SIG-M5 treated with dmso at 0.1 percent for 504 hours (cell line): ENCODE measurements around the gene SF3A1.

Source experiments
- DNase-seq: peaks from one replicate; lab custom pipeline; 2025; ENCODE audit not compliant: unreplicated experiment; lab: John Stamatoyannopoulos, UW

SF3A1 gene

GRCh38 chr22:30289141-30289979, 67.3 kb downstream of the SF3A1 start, which contains the start of gene CASTOR1:
Gene CASTOR1 (minus strand): TSS chr22:30289505. CDS start chr22:30289497, 8 bp downstream.
- peak; percentile 94 for DNase-seq

- no peak for DNase-seq
Observed at GRCh38 chr22:30288419-30289140, 68.1 kb downstream of the SF3A1 start.

- peak; percentile 74 for DNase-seq
Observed at GRCh38 chr22:30287648-30288418, 68.9 kb downstream of the SF3A1 start.

DNA sequence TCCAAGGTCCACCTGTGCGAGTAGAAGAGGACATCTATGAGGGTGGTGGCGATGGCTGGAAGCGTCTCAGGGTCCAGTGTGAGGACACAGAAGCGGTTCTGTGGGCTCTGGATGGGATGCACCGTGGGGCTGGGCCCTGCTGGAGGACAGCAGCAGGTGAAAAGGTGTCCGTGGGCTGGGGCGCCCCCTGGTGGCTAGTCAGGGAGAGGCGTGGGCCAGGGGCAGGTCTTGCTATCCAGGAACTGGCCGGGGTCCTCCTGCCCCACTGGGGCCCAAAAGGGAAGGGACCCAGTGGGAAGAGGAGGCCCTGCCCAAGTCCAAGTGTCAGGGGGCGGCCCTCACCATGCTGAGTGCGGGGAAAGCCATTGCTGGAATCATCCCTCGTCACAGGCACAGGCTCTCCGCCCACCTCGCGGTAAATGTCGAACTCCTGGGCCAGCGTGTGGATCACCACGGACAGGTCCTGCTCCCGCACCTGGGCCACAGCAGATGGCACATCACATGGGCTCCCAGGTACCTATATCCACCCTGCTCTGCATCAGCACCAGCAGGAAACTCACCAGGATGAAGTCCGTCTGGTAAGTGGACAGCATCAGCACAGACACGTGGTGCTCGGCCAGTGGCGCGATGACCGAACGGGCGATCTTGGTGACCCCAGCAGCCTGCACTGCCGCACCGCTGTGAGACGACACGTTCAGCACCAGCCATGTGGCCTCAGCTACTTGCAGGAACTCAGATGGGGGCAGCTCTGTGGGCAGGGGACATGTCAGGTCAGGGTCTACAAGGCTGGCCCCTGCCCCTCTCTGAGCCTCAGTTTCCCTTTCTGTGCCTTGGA, 69.7 kb downstream of the SF3A1 start:
- DNase-seq = peak; percentile 7

DNA sequence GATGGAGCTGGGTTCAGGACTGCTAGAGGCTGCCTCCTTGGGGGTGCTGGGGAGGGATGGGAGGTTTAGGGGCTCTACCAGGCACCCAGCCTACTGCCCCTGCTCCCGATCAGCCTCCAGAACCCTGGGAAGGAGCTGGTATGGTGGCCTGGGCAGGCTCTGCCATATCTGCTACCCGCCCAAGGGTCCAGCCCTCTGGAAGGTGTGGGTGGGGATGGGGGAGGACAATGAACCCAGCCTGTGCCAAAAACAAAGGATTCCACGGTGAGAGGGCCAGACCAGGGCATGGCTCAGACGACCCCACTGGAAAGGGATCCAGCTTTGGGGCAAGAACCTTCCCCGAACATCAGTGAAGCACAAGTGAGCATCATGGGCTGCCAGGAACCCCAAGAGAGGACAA, 70.4 kb downstream of the SF3A1 start:
- no peak for DNase-seq

DNA sequence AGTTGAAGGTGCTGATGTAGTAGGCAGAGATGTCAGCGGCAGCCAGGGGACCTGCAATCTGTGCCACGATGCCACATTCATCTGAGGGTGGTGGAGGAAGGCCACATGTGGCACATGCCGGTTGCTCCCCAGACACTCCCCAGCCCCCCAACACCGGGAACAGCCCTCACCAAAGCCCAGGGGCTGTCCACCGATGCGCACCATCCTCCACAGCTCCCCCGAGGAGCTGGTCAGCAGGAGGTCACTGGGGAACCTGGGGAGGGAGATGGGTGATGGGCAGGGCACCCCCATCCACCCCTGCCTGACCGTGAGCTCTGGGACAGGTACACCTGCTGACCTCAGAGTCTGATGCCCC, 70.9 kb downstream of the SF3A1 start:
- no peak for DNase-seq

- no peak for DNase-seq
Observed at GRCh38 chr22:30285176-30285845, 71.4 kb downstream of the SF3A1 start.

DNA sequence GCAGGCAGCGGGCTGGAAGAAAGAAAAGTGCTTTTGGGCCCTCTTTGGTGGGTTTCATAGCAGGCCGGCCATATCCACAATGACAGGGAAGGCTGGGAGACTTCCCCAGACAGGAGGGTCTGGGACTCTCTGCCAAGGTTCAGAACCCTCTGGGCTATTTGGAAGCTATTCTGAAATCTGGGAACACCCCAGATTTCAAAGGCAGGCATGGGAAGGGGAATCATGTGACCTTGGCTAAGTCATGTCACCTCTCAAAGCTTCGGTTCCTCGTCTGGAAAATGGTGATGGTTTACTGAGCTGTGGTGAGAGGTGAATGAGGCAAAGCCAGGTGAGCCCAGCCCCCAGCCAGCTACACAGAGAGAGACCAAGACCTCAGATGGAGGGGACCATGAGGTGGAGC, 72.0 kb downstream of the SF3A1 start:
- no peak for DNase-seq

- DNase-seq = no peak
Observed at GRCh38 chr22:30284172-30284571, 72.5 kb downstream of the SF3A1 start.

DNA sequence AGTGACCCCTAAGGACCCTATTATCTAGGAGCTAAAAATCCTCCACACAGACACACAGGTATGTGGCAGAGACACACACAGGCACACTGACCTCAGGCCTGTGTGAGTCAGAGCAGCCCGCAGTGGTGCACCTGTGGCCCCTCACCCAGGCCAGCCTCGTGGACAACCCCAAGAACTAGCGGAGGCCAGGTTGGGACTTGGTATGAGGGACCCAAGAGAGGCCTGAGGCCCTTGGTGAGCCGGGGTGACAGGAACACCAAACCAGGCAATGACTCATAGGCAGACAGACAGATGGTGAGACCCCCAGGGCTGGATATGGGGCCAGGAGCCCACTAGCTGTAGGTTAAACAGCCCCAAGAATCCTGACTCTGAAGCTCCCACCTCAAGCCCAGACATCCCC, 73.4 kb downstream of the SF3A1 start:
- no peak for DNase-seq

GRCh38 chr22:30282616-30283046, 74.1 kb downstream of the SF3A1 start:
- DNase-seq = peak; percentile 17
